WTC11 (cell line): ENCODE measurements around the gene FGF16.

Experiments used
- FOXP1 ChIP-seq: sonication (generic); formaldehyde crosslinking; IDR thresholded peaks from 2 replicates; pipeline ENCODE4 v1.8.0; 2022; ENCODE audit warnings: missing genetic modification reagents, mild to moderate bottlenecking, moderate library complexity, borderline replicate concordance
- GTF2I ChIP-seq: fragments of 250-450 bp; sonication (Bioruptor Pico); conservative IDR thresholded peaks from 2 replicates; pipeline ENCODE4 v1.4.0; 2021; ENCODE audit warnings: mild to moderate bottlenecking
- IRF2 ChIP-seq: sonication (generic); formaldehyde crosslinking; IDR thresholded peaks from 2 replicates; pipeline ENCODE4 v1.8.0; 2022; ENCODE audit warnings: low read depth, missing genetic modification reagents, borderline replicate concordance
- NFATC4 ChIP-seq: fragments of 250-450 bp; sonication (Bioruptor Pico); IDR thresholded peaks from 2 replicates; pipeline ENCODE4 v1.9.0; 2021; ENCODE audit warnings: mild to moderate bottlenecking
- NR1H2 ChIP-seq: sonication (generic); formaldehyde crosslinking; IDR thresholded peaks from 2 replicates; pipeline ENCODE4 v1.9.0; 2021; ENCODE audit warnings: mild to moderate bottlenecking, moderate library complexity, missing genetic modification reagents
- TF ChIP-seq, protein P1 (sequence below): sonication (generic); formaldehyde crosslinking; IDR thresholded peaks from 2 replicates; pipeline ENCODE4 v1.8.0; 2023; ENCODE audit warnings: mild to moderate bottlenecking, missing genetic modification reagents
- TF ChIP-seq, protein P2 (sequence below): fragments of 200-600 bp; IDR thresholded peaks from 2 replicates; pipeline ENCODE4 v1.8.0; 2022; ENCODE audit warnings: antibody characterized with exemption

DNA sequence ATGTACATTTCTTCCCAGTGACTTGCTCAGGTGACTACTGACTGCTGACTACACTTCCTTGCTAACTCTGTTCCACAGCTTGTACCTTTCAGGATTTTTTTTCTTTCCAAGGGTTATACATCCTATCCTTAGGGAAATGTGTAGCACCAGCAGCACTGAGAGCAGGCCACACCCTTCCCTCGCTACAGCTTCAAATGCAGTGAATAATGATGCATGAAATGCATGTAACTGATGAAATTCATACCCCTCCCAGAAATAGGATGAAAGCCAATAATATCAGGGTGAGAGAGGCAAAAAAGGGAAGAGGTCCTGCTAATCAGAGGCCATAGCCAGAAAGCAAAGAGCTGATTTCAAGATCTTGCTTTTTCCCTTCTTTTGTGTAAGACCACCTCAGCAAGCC is 6.2 kb upstream of the FGF16 start:
- TF ChIP-seq, protein P1, sequence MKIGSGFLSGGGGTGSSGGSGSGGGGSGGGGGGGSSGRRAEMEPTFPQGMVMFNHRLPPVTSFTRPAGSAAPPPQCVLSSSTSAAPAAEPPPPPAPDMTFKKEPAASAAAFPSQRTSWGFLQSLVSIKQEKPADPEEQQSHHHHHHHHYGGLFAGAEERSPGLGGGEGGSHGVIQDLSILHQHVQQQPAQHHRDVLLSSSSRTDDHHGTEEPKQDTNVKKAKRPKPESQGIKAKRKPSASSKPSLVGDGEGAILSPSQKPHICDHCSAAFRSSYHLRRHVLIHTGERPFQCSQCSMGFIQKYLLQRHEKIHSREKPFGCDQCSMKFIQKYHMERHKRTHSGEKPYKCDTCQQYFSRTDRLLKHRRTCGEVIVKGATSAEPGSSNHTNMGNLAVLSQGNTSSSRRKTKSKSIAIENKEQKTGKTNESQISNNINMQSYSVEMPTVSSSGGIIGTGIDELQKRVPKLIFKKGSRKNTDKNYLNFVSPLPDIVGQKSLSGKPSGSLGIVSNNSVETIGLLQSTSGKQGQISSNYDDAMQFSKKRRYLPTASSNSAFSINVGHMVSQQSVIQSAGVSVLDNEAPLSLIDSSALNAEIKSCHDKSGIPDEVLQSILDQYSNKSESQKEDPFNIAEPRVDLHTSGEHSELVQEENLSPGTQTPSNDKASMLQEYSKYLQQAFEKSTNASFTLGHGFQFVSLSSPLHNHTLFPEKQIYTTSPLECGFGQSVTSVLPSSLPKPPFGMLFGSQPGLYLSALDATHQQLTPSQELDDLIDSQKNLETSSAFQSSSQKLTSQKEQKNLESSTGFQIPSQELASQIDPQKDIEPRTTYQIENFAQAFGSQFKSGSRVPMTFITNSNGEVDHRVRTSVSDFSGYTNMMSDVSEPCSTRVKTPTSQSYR: no peak
- TF ChIP-seq, protein P2, sequence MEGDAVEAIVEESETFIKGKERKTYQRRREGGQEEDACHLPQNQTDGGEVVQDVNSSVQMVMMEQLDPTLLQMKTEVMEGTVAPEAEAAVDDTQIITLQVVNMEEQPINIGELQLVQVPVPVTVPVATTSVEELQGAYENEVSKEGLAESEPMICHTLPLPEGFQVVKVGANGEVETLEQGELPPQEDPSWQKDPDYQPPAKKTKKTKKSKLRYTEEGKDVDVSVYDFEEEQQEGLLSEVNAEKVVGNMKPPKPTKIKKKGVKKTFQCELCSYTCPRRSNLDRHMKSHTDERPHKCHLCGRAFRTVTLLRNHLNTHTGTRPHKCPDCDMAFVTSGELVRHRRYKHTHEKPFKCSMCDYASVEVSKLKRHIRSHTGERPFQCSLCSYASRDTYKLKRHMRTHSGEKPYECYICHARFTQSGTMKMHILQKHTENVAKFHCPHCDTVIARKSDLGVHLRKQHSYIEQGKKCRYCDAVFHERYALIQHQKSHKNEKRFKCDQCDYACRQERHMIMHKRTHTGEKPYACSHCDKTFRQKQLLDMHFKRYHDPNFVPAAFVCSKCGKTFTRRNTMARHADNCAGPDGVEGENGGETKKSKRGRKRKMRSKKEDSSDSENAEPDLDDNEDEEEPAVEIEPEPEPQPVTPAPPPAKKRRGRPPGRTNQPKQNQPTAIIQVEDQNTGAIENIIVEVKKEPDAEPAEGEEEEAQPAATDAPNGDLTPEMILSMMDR: no peak
- TF ChIP-seq NFATC4 (no peak), IRF2 (CRISPR knock-in tag) (no peak), GTF2I (CRISPR knock-in tag) (no peak), FOXP1 (CRISPR knock-in tag) (no peak), NR1H2 (CRISPR knock-in tag) (no peak)
